SJSA1 (cell line): ENCODE measurements around the gene RSPH1. TPM values are rescaled to one million over a fixed set of nuclear protein-coding genes. Genes with fewer than 3 reads are reported as not detected.

Experiments
- DNase-seq, 2 experiments: peaks; one replicate each; pipeline ENCODE4 v3.0.0-alpha.2; 2015 to 2020; ENCODE audit warnings: low spot score in 2 of 2, low read depth in 1 of 2
- H3K27ac ChIP-seq: fragments of 250-450 bp; sonication (Bioruptor Pico); 2 replicates; pipeline ENCODE4 v1.5.1; 2020; ENCODE audit warnings: mild to moderate bottlenecking, moderate library complexity
- H3K27me3 ChIP-seq: fragments of 250-450 bp; sonication (Bioruptor Pico); replicated peaks from 2 replicates; pipeline ENCODE4 v1.5.1; 2020; ENCODE audit warnings: mild to moderate bottlenecking, moderate library complexity
- H3K36me3 ChIP-seq: fragments of 250-450 bp; sonication (Bioruptor Pico); 2 replicates; pipeline ENCODE4 v1.5.1; 2020; ENCODE audit warnings: mild to moderate bottlenecking
- H3K4me1 ChIP-seq: fragments of 250-450 bp; sonication (Bioruptor Pico); replicated peaks from 2 replicates; pipeline ENCODE4 v1.6.1; 2021; ENCODE audit warnings: mild to moderate bottlenecking
- H3K4me3 ChIP-seq: fragments of 250-450 bp; sonication (Bioruptor Pico); 2 replicates; pipeline ENCODE4 v1.5.1; 2020; ENCODE audit warnings: mild to moderate bottlenecking
- H3K9me3 ChIP-seq: fragments of 250-450 bp; sonication (Bioruptor Pico); replicated peaks from 2 replicates; pipeline ENCODE4 v1.5.1; 2020; ENCODE audit warnings: mild to moderate bottlenecking
- total RNA-seq: library from RNA; depleted of rRNA; stranded (reverse); fragments of >200 nt; shearing (Covaris generic); gene quantifications from 2 replicates; pipeline ENCODE4 v1.2.3, GENCODE V29; 2014

The RSPH1 gene
- total RNA-seq, 1 experiment from 2014 or later = not detected

GRCh38 chr21:42537106-42537742, 41.2 kb upstream of the RSPH1 start:
- DNase-seq = no peak

GRCh38 chr21:42536601-42537000, 40.6 kb upstream of the RSPH1 start:
- Histone ChIP-seq H3K4me3 (no peak overlapping the region), H3K36me3 (no peaks in the 10 kb centered on the region), H3K9me3 (no peaks in the 10 kb centered on the region), H3K27ac (no peak overlapping the region), H3K27me3 (no peaks in the 10 kb centered on the region), H3K4me1 (no peaks in the 10 kb centered on the region)
- DNase-seq = no peak

More at GRCh38 chr21:42537106-42537742, 41.2 kb upstream of the RSPH1 start:
- no peaks in the 10 kb centered on the region for H3K36me3 ChIP-seq
- no peak overlapping the region for H3K4me3 ChIP-seq
- no peaks in the 10 kb centered on the region for H3K9me3 ChIP-seq
- H3K27ac ChIP-seq = no peak overlapping the region
- H3K4me1 ChIP-seq = no peaks in the 10 kb centered on the region
- H3K27me3 ChIP-seq = no peaks in the 10 kb centered on the region

GRCh38 chr21:42535602-42536171, 39.7 kb upstream of the RSPH1 start:
- Histone ChIP-seq H3K36me3 (no peaks in the 10 kb centered on the region), H3K27ac (no peak overlapping the region), H3K4me1 (peaks cover 8% of the 10 kb centered on the region), H3K27me3 (no peaks in the 10 kb centered on the region), H3K9me3 (no peaks in the 10 kb centered on the region), H3K4me3 (no peak overlapping the region)
- DNase-seq = no peak

GRCh38 chr21:42534421-42535378, 38.7 kb upstream of the RSPH1 start:
- H3K27me3 ChIP-seq = no peaks in the 10 kb centered on the region
- H3K9me3 ChIP-seq = no peaks in the 10 kb centered on the region
- H3K4me1 ChIP-seq = peaks cover 9% of the 10 kb centered on the region
- no peak overlapping the region for H3K27ac ChIP-seq
- DNase-seq = peak in 1 of 2 experiments; percentile 41
- no peak overlapping the region for H3K4me3 ChIP-seq
- no peaks in the 10 kb centered on the region for H3K36me3 ChIP-seq

- no peaks in the 10 kb centered on the region for H3K27me3 ChIP-seq
- no peak overlapping the region for H3K4me3 ChIP-seq
- peak in 1 of 2 experiments; percentile 22 for DNase-seq
- H3K27ac ChIP-seq = no peak overlapping the region
- no peaks in the 10 kb centered on the region for H3K36me3 ChIP-seq
- H3K4me1 ChIP-seq = peaks cover 9% of the 10 kb centered on the region
- H3K9me3 ChIP-seq = no peaks in the 10 kb centered on the region
Measured at GRCh38 chr21:42533963-42534355, 37.9 kb upstream of the RSPH1 start.

GRCh38 chr21:42533306-42533962, 37.4 kb upstream of the RSPH1 start:
- H3K4me1 ChIP-seq = peaks cover 9% of the 10 kb centered on the region
- H3K27me3 ChIP-seq = no peaks in the 10 kb centered on the region
- no peak overlapping the region for H3K27ac ChIP-seq
- peak in 1 of 2 experiments; percentile 39 for DNase-seq
- no peaks in the 10 kb centered on the region for H3K36me3 ChIP-seq
- no peak overlapping the region for H3K4me3 ChIP-seq
- H3K9me3 ChIP-seq = no peaks in the 10 kb centered on the region

- Histone ChIP-seq H3K27me3 (no peaks in the 10 kb centered on the region), H3K4me3 (no peak overlapping the region), H3K9me3 (no peaks in the 10 kb centered on the region), H3K36me3 (no peaks in the 10 kb centered on the region), H3K27ac (no peak overlapping the region), H3K4me1 (peaks cover 9% of the 10 kb centered on the region)
- peak in 1 of 2 experiments; percentile 26 for DNase-seq
Measured at GRCh38 chr21:42532466-42533181, 36.6 kb upstream of the RSPH1 start.

- H3K27ac ChIP-seq = no peak overlapping the region
- no peaks in the 10 kb centered on the region for H3K9me3 ChIP-seq
- DNase-seq = peak in 1 of 2 experiments; percentile 25
- H3K4me3 ChIP-seq = no peak overlapping the region
- H3K27me3 ChIP-seq = no peaks in the 10 kb centered on the region
- H3K4me1 ChIP-seq = peaks cover 9% of the 10 kb centered on the region
- H3K36me3 ChIP-seq = no peaks in the 10 kb centered on the region
Measured at GRCh38 chr21:42531771-42532170, 35.7 kb upstream of the RSPH1 start.

- no peaks in the 10 kb centered on the region for H3K9me3 ChIP-seq
- no peaks in the 10 kb centered on the region for H3K36me3 ChIP-seq
- H3K4me1 ChIP-seq = peaks cover 21% of the 10 kb centered on the region
- no peak overlapping the region for H3K27ac ChIP-seq
- DNase-seq = peak in 1 of 2 experiments; percentile 26
- no peak overlapping the region for H3K4me3 ChIP-seq
- no peaks in the 10 kb centered on the region for H3K27me3 ChIP-seq
Measured at GRCh38 chr21:42530167-42530518, 34.1 kb upstream of the RSPH1 start.

GRCh38 chr21:42527489-42528158, 31.6 kb upstream of the RSPH1 start:
- no peak for DNase-seq
- Histone ChIP-seq H3K36me3 (no peaks in the 10 kb centered on the region), H3K27ac (no peak overlapping the region), H3K4me3 (no peak overlapping the region), H3K27me3 (no peaks in the 10 kb centered on the region), H3K9me3 (no peaks in the 10 kb centered on the region), H3K4me1 (peaks cover 35% of the 10 kb centered on the region)

GRCh38 chr21:42527127-42527488, 31.1 kb upstream of the RSPH1 start:
- peaks cover 35% of the 10 kb centered on the region for H3K4me1 ChIP-seq
- no peaks in the 10 kb centered on the region for H3K27me3 ChIP-seq
- no peak for DNase-seq
- H3K4me3 ChIP-seq = no peak overlapping the region
- H3K27ac ChIP-seq = no peak overlapping the region
- H3K36me3 ChIP-seq = no peaks in the 10 kb centered on the region
- H3K9me3 ChIP-seq = no peaks in the 10 kb centered on the region

- H3K4me1 ChIP-seq = peaks cover 33% of the 10 kb centered on the region
- H3K36me3 ChIP-seq = no peaks in the 10 kb centered on the region
- H3K9me3 ChIP-seq = no peaks in the 10 kb centered on the region
- DNase-seq = no peak
- H3K27ac ChIP-seq = no peak overlapping the region
- no peak overlapping the region for H3K4me3 ChIP-seq
- H3K27me3 ChIP-seq = no peaks in the 10 kb centered on the region
Measured at GRCh38 chr21:42526379-42526727, 30.3 kb upstream of the RSPH1 start.
